ENCODE data around the gene SHISAL2A.

The SHISAL2A gene

GRCh38 chr1:52676249-52676903 is 43.4 kb downstream of the SHISAL2A start:
- H3K4me3 ChIP-seq (ENCODE audit: low read depth, low read length): no peak overlapping the region
- in situ Hi-C loops (cut with HindIII; ENCODE audit: low sequenced_read_pairs): no loop called here
- TF ChIP-seq, protein P1, sequence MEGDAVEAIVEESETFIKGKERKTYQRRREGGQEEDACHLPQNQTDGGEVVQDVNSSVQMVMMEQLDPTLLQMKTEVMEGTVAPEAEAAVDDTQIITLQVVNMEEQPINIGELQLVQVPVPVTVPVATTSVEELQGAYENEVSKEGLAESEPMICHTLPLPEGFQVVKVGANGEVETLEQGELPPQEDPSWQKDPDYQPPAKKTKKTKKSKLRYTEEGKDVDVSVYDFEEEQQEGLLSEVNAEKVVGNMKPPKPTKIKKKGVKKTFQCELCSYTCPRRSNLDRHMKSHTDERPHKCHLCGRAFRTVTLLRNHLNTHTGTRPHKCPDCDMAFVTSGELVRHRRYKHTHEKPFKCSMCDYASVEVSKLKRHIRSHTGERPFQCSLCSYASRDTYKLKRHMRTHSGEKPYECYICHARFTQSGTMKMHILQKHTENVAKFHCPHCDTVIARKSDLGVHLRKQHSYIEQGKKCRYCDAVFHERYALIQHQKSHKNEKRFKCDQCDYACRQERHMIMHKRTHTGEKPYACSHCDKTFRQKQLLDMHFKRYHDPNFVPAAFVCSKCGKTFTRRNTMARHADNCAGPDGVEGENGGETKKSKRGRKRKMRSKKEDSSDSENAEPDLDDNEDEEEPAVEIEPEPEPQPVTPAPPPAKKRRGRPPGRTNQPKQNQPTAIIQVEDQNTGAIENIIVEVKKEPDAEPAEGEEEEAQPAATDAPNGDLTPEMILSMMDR (IDR thresholded peaks at IDR 0.05; ENCODE audit: low read depth, low read length): no peak
- no peak for DNase-seq (ENCODE audit: low read depth, low spot score)

- DNase-seq (ENCODE audit: low read depth, low spot score): no peak
- H3K4me3 ChIP-seq (ENCODE audit: low read depth, low read length): no peak overlapping the region
- TF ChIP-seq, protein P1 (IDR thresholded peaks at IDR 0.05; ENCODE audit: low read depth, low read length): no peak
- in situ Hi-C loops (cut with HindIII; ENCODE audit: low sequenced_read_pairs): no loop called here
Measured at GRCh38 chr1:52677076-52677806, 44.3 kb downstream of the SHISAL2A start.

- H3K4me3 ChIP-seq (ENCODE audit: low read depth, low read length): no peak overlapping the region
- in situ Hi-C loops (cut with HindIII; ENCODE audit: low sequenced_read_pairs): no loop called here
- DNase-seq (ENCODE audit: low read depth, low spot score): no peak
- TF ChIP-seq, protein P1 (IDR thresholded peaks at IDR 0.05; ENCODE audit: low read depth, low read length): no peak
Measured at GRCh38 chr1:52679048-52679447, 46.1 kb downstream of the SHISAL2A start.

- in situ Hi-C loops (cut with HindIII; ENCODE audit: low sequenced_read_pairs): no loop called here
- TF ChIP-seq, protein P1 (IDR thresholded peaks at IDR 0.05; ENCODE audit: low read depth, low read length): no peak
- no peak for DNase-seq (ENCODE audit: low read depth, low spot score)
- no peak overlapping the region for H3K4me3 ChIP-seq (ENCODE audit: low read depth, low read length)
Measured at GRCh38 chr1:52679498-52679897, 46.5 kb downstream of the SHISAL2A start.

DNA sequence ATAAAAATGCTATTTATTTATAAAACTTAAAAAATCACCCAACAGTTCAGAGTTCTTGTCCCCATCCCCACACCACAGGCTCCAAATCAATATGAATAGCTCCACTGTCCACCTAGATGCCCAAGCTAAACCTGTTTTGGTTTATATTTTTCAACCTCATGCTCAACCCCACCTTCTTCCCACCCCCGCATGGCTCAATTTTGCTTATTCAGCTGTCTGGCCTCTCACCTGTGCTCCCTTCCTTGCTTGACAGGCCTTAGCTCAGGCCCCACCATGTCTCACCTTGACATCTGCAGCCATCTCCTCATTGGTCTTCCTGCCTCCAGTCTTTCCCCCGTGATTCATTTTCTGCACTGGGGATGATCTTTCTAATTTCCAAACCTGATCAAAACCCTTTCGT is 47.4 kb downstream of the SHISAL2A start:
- TF ChIP-seq, protein P1 (IDR thresholded peaks at IDR 0.05; ENCODE audit: low read depth, low read length): no peak
- no peak for DNase-seq (ENCODE audit: low read depth, low spot score)
- H3K4me3 ChIP-seq (ENCODE audit: low read depth, low read length): no peak overlapping the region
- in situ Hi-C loops (cut with HindIII; ENCODE audit: low sequenced_read_pairs): no loop called here

GRCh38 chr1:52681136-52681535 is 48.2 kb downstream of the SHISAL2A start:
- TF ChIP-seq, protein P1 (IDR thresholded peaks at IDR 0.05; ENCODE audit: low read depth, low read length): no peak
- no peak for DNase-seq (ENCODE audit: low read depth, low spot score)
- in situ Hi-C loops (cut with HindIII; ENCODE audit: low sequenced_read_pairs): no loop called here

More at GRCh38 chr1:52681136-52681535, 48.2 kb downstream of the SHISAL2A start:
- no peak overlapping the region for H3K4me3 ChIP-seq (ENCODE audit: low read depth, low read length)

All from astrocyte of the spinal cord (primary cell).